GM12875 (cell line): Measurements from ENCODE around the gene DNAAF8.
"Not testable (repeated sequence)": the region's sequence is repeated elsewhere in the genome, so short reads cannot be mapped to it uniquely, and the experiment has no call there.

Source experiments
- H3K4me3 ChIP-seq: one replicate; pipeline ENCODE4 v1.5.1; 2011; ENCODE audit warnings: low read depth, low read length, control low read depth
- TF ChIP-seq, protein P1 (sequence below): IDR thresholded peaks from 2 replicates; pipeline ENCODE4 v1.5.1; 2011; ENCODE audit warnings: low read depth, mild to moderate bottlenecking, control low read depth, inconsistent platforms, low read length, moderate library complexity, borderline replicate concordance; ENCODE audit not compliant: insufficient read depth

DNAAF8 gene

DNA sequence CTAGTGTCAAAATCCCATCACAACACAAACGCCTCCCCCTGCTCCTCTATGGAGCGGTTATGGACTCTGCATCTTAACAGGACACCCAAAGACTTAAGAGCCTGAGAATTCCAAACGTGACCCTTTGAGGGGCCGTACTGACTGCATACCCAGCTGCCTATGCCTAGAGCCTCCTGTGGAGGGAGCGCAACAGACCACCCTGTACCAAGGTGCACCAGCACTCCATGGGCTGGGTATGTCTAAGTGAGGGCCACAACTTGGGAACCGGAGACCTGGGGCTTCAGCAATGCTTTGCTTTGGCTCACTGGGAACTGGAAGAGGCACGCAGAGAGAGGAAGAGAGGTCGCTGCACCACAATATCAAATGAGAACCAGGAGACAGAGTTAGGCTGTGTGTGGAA lies 5.7 kb upstream of the DNAAF8 start:
- TF ChIP-seq, protein P1, sequence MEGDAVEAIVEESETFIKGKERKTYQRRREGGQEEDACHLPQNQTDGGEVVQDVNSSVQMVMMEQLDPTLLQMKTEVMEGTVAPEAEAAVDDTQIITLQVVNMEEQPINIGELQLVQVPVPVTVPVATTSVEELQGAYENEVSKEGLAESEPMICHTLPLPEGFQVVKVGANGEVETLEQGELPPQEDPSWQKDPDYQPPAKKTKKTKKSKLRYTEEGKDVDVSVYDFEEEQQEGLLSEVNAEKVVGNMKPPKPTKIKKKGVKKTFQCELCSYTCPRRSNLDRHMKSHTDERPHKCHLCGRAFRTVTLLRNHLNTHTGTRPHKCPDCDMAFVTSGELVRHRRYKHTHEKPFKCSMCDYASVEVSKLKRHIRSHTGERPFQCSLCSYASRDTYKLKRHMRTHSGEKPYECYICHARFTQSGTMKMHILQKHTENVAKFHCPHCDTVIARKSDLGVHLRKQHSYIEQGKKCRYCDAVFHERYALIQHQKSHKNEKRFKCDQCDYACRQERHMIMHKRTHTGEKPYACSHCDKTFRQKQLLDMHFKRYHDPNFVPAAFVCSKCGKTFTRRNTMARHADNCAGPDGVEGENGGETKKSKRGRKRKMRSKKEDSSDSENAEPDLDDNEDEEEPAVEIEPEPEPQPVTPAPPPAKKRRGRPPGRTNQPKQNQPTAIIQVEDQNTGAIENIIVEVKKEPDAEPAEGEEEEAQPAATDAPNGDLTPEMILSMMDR = no peak
- no peak overlapping the region for H3K4me3 ChIP-seq

DNA sequence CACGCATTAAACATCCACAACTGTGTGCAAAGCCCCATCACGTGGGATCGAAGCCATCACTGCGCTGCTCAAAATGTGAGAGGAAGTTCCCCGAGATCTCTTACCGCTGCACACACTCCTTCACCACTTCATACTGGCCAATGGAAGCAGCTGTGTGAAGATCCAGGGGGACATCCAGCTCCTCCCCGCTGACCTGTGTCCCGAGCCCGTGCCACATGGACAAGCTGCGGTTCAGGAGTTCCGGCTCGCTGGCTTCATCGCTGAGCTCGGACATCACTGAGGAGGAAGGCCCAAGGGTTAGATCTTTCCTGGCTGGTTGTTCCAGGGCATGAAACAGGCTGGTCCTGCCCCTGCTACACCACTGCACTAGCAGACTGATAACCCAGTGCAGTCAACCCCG lies 4.5 kb upstream of the DNAAF8 start:
- no peak overlapping the region for H3K4me3 ChIP-seq
- TF ChIP-seq, protein P1 = no peak

DNA sequence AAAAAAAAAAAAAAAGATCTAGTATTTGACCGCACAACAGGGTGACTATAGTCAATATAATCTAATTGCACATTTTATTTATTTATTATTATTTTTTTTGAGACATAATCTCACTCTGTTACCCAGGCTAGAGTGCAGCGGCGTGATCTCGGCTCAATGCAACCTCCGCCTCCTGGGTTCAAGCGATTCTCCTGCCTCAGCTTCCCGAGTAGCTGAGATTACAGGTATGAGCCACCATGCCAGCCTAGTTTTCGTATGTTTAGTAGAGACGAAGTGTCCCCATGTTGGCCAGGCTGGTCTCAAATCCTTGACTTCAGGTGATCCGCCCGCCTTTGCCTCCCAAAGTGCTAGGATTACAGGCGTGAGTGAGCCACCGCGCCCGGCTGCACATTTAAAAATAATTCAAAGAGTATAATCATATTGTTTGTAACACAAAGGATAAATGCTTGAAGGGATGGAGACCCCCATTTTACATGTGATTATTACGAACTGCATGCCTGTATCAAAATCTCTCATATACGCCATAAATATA lies 1.1 kb upstream of the DNAAF8 start:
- TF ChIP-seq, protein P1 = no peak
- peak overlapping the region; percentile 89 for H3K4me3 ChIP-seq

GRCh38 chr16:4733747-4734062 lies 632 bp upstream of the DNAAF8 start:
- peak overlapping the region; percentile 89 for H3K4me3 ChIP-seq
- TF ChIP-seq, protein P1 = no peak

- TF ChIP-seq, protein P1 = no peak
- H3K4me3 ChIP-seq = peak overlapping the region; percentile 89
Observed at GRCh38 chr16:4734730-4735535, 596 bp downstream of the DNAAF8 start.

DNA sequence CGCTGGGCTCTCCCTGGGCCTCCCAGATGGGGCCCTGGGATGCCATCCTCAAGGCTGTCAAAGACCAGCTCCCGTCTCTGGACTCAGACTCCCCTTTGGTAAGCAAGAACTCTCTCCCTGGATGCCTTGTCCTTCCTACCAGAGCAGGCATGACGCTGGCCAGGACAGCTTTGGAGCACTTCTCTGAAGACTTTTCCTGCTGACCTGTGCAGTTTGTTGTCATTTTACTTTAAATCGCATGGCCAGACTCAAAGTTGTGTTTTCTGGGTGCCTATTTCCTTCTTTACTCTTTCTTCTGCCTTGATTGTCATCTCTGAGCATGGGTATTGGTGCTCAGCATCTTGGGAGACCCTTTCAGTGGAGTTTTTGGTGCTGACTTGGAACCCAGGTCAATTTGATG lies 2.2 kb downstream of the DNAAF8 start:
- H3K4me3 ChIP-seq = no peak overlapping the region
- TF ChIP-seq, protein P1 = no peak

GRCh38 chr16:4737545-4737944 lies 3.2 kb downstream of the DNAAF8 start:
- H3K4me3 ChIP-seq = no peak overlapping the region
- TF ChIP-seq, protein P1 = no peak

GRCh38 chr16:4738370-4738769 lies 4.0 kb downstream of the DNAAF8 start:
- not testable (repeated sequence) for H3K4me3 ChIP-seq
